ENCODE data around the gene CUL9.

The CUL9 gene

GRCh38 chr6:43193929-43194328 lies 11.9 kb downstream of the CUL9 start:
- no peak for DNase-seq (ENCODE audit: low read depth in 3 of 3, low spot score in 1 of 3)

- no peak for DNase-seq (ENCODE audit: low read depth in 3 of 3, low spot score in 1 of 3)
These were observed 14.3 kb downstream of the CUL9 start for GRCh38 chr6:43196337-43196736.

GRCh38 chr6:43199912-43200311 lies 17.9 kb downstream of the CUL9 start:
- no peak for DNase-seq (ENCODE audit: low read depth in 3 of 3, low spot score in 1 of 3)

- no peak for DNase-seq (ENCODE audit: low read depth in 3 of 3, low spot score in 1 of 3)
These were observed 18.5 kb downstream of the CUL9 start for GRCh38 chr6:43200541-43200940.

GRCh38 chr6:43202451-43202850 lies 20.5 kb downstream of the CUL9 start:
- no peak for DNase-seq (ENCODE audit: low read depth in 3 of 3, low spot score in 1 of 3)

GRCh38 chr6:43203029-43203717 lies 21.2 kb downstream of the CUL9 start:
- no peak for DNase-seq (ENCODE audit: low read depth in 3 of 3, low spot score in 1 of 3)

- DNase-seq (ENCODE audit: low read depth in 3 of 3, low spot score in 1 of 3): no peak
These were observed 21.7 kb downstream of the CUL9 start for GRCh38 chr6:43203718-43204095.

GRCh38 chr6:43204271-43205105 lies 22.5 kb downstream of the CUL9 start:
- no peak for DNase-seq (ENCODE audit: low read depth in 3 of 3, low spot score in 1 of 3)

- no peak for DNase-seq (ENCODE audit: low read depth in 3 of 3, low spot score in 1 of 3)
These were observed 23.9 kb downstream of the CUL9 start for GRCh38 chr6:43205849-43206248.

GRCh38 chr6:43207286-43207685 lies 25.3 kb downstream of the CUL9 start:
- DNase-seq (ENCODE audit: low read depth in 3 of 3, low spot score in 1 of 3): no peak

GRCh38 chr6:43211955-43212354 lies 30.0 kb downstream of the CUL9 start:
- no peak for DNase-seq (ENCODE audit: low read depth in 3 of 3, low spot score in 1 of 3)

- no peak for DNase-seq (ENCODE audit: low read depth in 3 of 3, low spot score in 1 of 3)
These were observed 31.4 kb downstream of the CUL9 start for GRCh38 chr6:43213431-43213830.

GRCh38 chr6:43215066-43215465 lies 33.1 kb downstream of the CUL9 start:
- DNase-seq (ENCODE audit: low read depth in 3 of 3, low spot score in 1 of 3): no peak

- no peak for DNase-seq (ENCODE audit: low read depth in 3 of 3, low spot score in 1 of 3)
These were observed 34.2 kb downstream of the CUL9 start for GRCh38 chr6:43216200-43216599.

- DNase-seq (ENCODE audit: low read depth in 3 of 3, low spot score in 1 of 3): no peak
These were observed 35.4 kb downstream of the CUL9 start for GRCh38 chr6:43217351-43217750.

- no peak for DNase-seq (ENCODE audit: low read depth in 3 of 3, low spot score in 1 of 3)
These were observed 37.1 kb downstream of the CUL9 start for GRCh38 chr6:43219119-43219518.

GRCh38 chr6:43219814-43220213 lies 37.8 kb downstream of the CUL9 start:
- no peak for DNase-seq (ENCODE audit: low read depth in 3 of 3, low spot score in 1 of 3)

GRCh38 chr6:43220439-43220951 lies 38.5 kb downstream of the CUL9 start:
- DNase-seq (ENCODE audit: low read depth in 3 of 3, low spot score in 1 of 3): no peak

GRCh38 chr6:43221046-43221972 lies 39.3 kb downstream of the CUL9 start:
- no peak for DNase-seq (ENCODE audit: low read depth in 3 of 3, low spot score in 1 of 3)

- DNase-seq (ENCODE audit: low read depth in 3 of 3, low spot score in 1 of 3): no peak
These were observed 40.5 kb downstream of the CUL9 start for GRCh38 chr6:43222418-43223059.

GRCh38 chr6:43223175-43223574 lies 41.2 kb downstream of the CUL9 start:
- DNase-seq (ENCODE audit: low read depth in 3 of 3, low spot score in 1 of 3): no peak

All from stimulated activated CD4-positive, alpha-beta T cell treated with anti-CD3 and anti-CD28 coated beads, TNF-alpha, amount 100 ng/mL, for 1 hour (primary cell).